ENCODE results near the gene MYBPH. TPM values are rescaled to one million over a fixed set of nuclear protein-coding genes. Genes with fewer than 3 reads are reported as not detected.

Gene MYBPH
- total and polyA plus RNA-seq, 2 donors (not counting 3 experiments of a cell fraction or from before 2014, with no cell fraction given): not detected

GRCh38 chr1:203190949-203191348 lies 15.3 kb upstream of the MYBPH start:
- peaks cover 15% of the 10 kb centered on the region in 2 experiments for H3K27me3 ChIP-seq (ENCODE audit: control insufficient read depth in 2 of 2, insufficient read depth in 2 of 2, low read length in 2 of 2)
- no peak overlapping the region for H2AFZ ChIP-seq (ENCODE audit: low read depth, low read length)
- no peaks in the 10 kb centered on the region for H3K9me3 ChIP-seq (replicated peaks; ENCODE audit: control insufficient read depth, insufficient read depth, low read length)
- no peaks in the 10 kb centered on the region for H3K79me2 ChIP-seq (ENCODE audit: control insufficient read depth, insufficient read depth, low read length)
- TF ChIP-seq JUN (IDR thresholded peaks at IDR 0.05; ENCODE audit: borderline replicate concordance, insufficient read depth, insufficient read length, low read depth) (no peak), POLR2A (IDR thresholded peaks at IDR 0.05; ENCODE audit: low read depth, low read length) (no peak), EZH2 (IDR thresholded peaks at IDR 0.05; ENCODE audit: borderline replicate concordance, low read depth, low read length, severe bottlenecking) (no peak), MYC (IDR thresholded peaks at IDR 0.05; ENCODE audit: low read depth, low read length) (no peak), FOS (IDR thresholded peaks at IDR 0.05; ENCODE audit: borderline replicate concordance, insufficient read depth, low read length) (no peak)
- TF ChIP-seq, protein P1, sequence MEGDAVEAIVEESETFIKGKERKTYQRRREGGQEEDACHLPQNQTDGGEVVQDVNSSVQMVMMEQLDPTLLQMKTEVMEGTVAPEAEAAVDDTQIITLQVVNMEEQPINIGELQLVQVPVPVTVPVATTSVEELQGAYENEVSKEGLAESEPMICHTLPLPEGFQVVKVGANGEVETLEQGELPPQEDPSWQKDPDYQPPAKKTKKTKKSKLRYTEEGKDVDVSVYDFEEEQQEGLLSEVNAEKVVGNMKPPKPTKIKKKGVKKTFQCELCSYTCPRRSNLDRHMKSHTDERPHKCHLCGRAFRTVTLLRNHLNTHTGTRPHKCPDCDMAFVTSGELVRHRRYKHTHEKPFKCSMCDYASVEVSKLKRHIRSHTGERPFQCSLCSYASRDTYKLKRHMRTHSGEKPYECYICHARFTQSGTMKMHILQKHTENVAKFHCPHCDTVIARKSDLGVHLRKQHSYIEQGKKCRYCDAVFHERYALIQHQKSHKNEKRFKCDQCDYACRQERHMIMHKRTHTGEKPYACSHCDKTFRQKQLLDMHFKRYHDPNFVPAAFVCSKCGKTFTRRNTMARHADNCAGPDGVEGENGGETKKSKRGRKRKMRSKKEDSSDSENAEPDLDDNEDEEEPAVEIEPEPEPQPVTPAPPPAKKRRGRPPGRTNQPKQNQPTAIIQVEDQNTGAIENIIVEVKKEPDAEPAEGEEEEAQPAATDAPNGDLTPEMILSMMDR (IDR thresholded peaks at IDR 0.05; ENCODE audit: extremely low read depth in 1 of 2, insufficient read depth in 1 of 2, low read depth in 1 of 2, low read length in 2 of 2): no peak
- TF ChIP-seq, protein P2, sequence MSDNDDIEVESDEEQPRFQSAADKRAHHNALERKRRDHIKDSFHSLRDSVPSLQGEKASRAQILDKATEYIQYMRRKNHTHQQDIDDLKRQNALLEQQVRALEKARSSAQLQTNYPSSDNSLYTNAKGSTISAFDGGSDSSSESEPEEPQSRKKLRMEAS (IDR thresholded peaks at IDR 0.05; ENCODE audit: insufficient read depth, insufficient read length): no peak
- H3K4me1 ChIP-seq (ENCODE audit: control insufficient read depth, extremely low read depth, insufficient read depth, low read length): no peaks in the 10 kb centered on the region
- FAIRE-seq (no peak), DNase-seq (ENCODE audit: low read depth, low spot score) (no peak)
- no peak overlapping the region for H3K4me3 ChIP-seq (replicated peaks in 1 of 3; ENCODE audit: insufficient read depth in 1 of 3, low read depth in 1 of 3, low read length in 3 of 3)
- H3K4me2 ChIP-seq (ENCODE audit: insufficient read depth, low read length): no peak overlapping the region
- H3K27ac ChIP-seq (ENCODE audit: insufficient read depth, low read depth, low read length): no peak overlapping the region
- dilution Hi-C loops (cut with MboI; ENCODE audit: extremely low pct_ligation_motif_present, low sequenced_read_pairs) (no loop called here), intact Hi-C loops (cut with micrococcal nuclease) (no loop called here)
- no peak overlapping the region for H3K9ac ChIP-seq (replicated peaks; ENCODE audit: extremely low read depth, insufficient read depth, low read length)
- ChIA-PET POLR2A (no interaction called here), CTCF (interaction anchor here (1.6 to 1.9 kb wide), 2 partner anchors 19 to 76 kb away, joined by 4 read pairs; no protein-coding TSS in a partner anchor)
- BruUV-seq (replicated peaks): no TSS peak
- no peaks in the 10 kb centered on the region for H3K36me3 ChIP-seq (ENCODE audit: control insufficient read depth in 2 of 2, extremely low read depth in 1 of 2, insufficient read depth in 2 of 2, low read length in 2 of 2)
- no peaks in the 10 kb centered on the region for H4K20me1 ChIP-seq (replicated peaks; ENCODE audit: control insufficient read depth, extremely low read depth, insufficient read depth, low read length)
- H3K9me1 ChIP-seq (replicated peaks; ENCODE audit: control insufficient read depth, extremely low read depth, insufficient read depth, low read length): no peaks in the 10 kb centered on the region

All from endothelial cell of umbilical vein (primary cell).